Gastrocnemius medialis (tissue), 4 donors: ENCODE measurements around the gene ENTR1. TPM values are rescaled to one million over a fixed set of nuclear protein-coding genes. Genes with fewer than 3 reads are reported as not detected.

Experiments used
- ATAC-seq, 2 donors: fragments of 150-250 bp; one replicate each; pipeline ENCODE4 v1.9.1; 2016
- DNase-seq, 2 donors: peaks; one replicate each; pipeline ENCODE4 v3.0.0-alpha.2; 2019
- H3K27ac ChIP-seq, 4 donors: fragments of 200-600 bp; sonication (generic); 1 replicate in 1 of 4; 2 replicates in 3 of 4; pipeline ENCODE4 v1.5.1; 2016 to 2018; ENCODE audit warnings: mild to moderate bottlenecking in 2 of 4, moderate library complexity in 1 of 4
- H3K27me3 ChIP-seq, 3 donors: fragments of 200-600 bp; sonication (generic) in 2 of 3; 1 replicate in 1 of 3; 2 replicates in 2 of 3; pipeline versions ENCODE4 v1.5.1 to v1.6.0; 2016 to 2019; ENCODE audit warnings: mild to moderate bottlenecking in 1 of 3, moderate library complexity in 1 of 3
- H3K36me3 ChIP-seq, 2 donors: fragments of 200-600 bp; sonication (generic) in 1 of 2; one replicate each; pipeline ENCODE4 v1.5.1; 2017 to 2018
- H3K4me1 ChIP-seq, 2 donors: fragments of 200-600 bp; sonication (generic) in 1 of 2; one replicate each; pipeline ENCODE4 v1.5.1; 2016 to 2017; ENCODE audit warnings: mild to moderate bottlenecking in 2 of 2
- H3K4me3 ChIP-seq, 4 donors: fragments of 200-600 bp; sonication (generic) in 3 of 4; 1 replicate in 1 of 4; 2 replicates in 3 of 4; pipeline ENCODE4 v1.5.1; 2016 to 2019; ENCODE audit warnings: mild to moderate bottlenecking in 2 of 4
- H3K9me3 ChIP-seq, 3 donors: fragments of 200-600 bp; sonication (generic) in 2 of 3; 1 replicate in 1 of 3; 2 replicates in 2 of 3; pipeline ENCODE4 v1.5.1; 2016 to 2019
- CTCF ChIP-seq, 5 experiments: fragments of 450-650 bp in 3 of 5; fragments of 200-600 bp in 2 of 5; sonication (generic) in 2 of 5; IDR thresholded peaks in 4 of 5; conservative IDR thresholded peaks in 1 of 5; 1 replicate in 4 of 5; 2 replicates in 1 of 5; pipeline ENCODE4 v1.5.1; 2016 to 2019; ENCODE audit warnings: antibody characterized with exemption in 5 of 5, mild to moderate bottlenecking in 3 of 5, moderate library complexity in 3 of 5
- POLR2A ChIP-seq, 2 donors: fragments of 450-650 bp; IDR thresholded peaks; one replicate each; pipeline ENCODE4 v1.6.1; 2017; ENCODE audit warnings: antibody characterized with exemption in 2 of 2, mild to moderate bottlenecking in 2 of 2, moderate library complexity in 2 of 2
- in situ Hi-C, 4 donors: fragments of 200-750 bp; cut with MboI; loops; one replicate each; pipeline versions ENCODE4 v1.15.0 to v1.8.0; 2017; ENCODE audit warnings: low sequenced_read_pairs in 4 of 4
- intact Hi-C: fragments of 100-400 bp; cut with DNase I; formaldehyde crosslinking; loops from one replicate; pipeline ENCODE4 v1.15.1; 2023; ENCODE audit warnings: low total_unique reads
- total RNA-seq, 4 donors: library from RNA; depleted of rRNA; stranded (reverse); fragments of >200 nt; gene quantifications; one replicate each; pipeline versions ENCODE4 v1.1.0 to v1.2.3, GENCODE V29; 2016

ENTR1 gene
- total RNA-seq, 4 donors from 2014 or later, result 23.2 to 43.5 (median 36.5) TPM

GRCh38 chr9:136423432-136424146, 13.2 kb upstream of the ENTR1 start:
- intact Hi-C loops, result no loop called here
- Histone ChIP-seq H3K9me3 (no peaks in the 10 kb centered on the region), H3K27me3 (no peaks in the 10 kb centered on the region), H3K36me3 (peaks cover 0 to 77% of the 10 kb centered on the region in 2 donors), H3K4me3 (no peak overlapping the region), H3K4me1 (no peaks in the 10 kb centered on the region), H3K27ac (no peak overlapping the region)
- in situ Hi-C loops, result no loop called here
- ATAC-seq, result no peak
- no peak for DNase-seq
- TF ChIP-seq CTCF (IDR thresholded peaks at IDR 0.05 in 4 of 5, conservative IDR thresholded peaks at IDR 0.05 in 1 of 5) (no peak), POLR2A (IDR thresholded peaks at IDR 0.05) (no peak)

- ATAC-seq (no peak), DNase-seq (no peak)
- in situ Hi-C loops, result no loop called here
- no peaks in the 10 kb centered on the region for H3K9me3 ChIP-seq
- H3K4me3 ChIP-seq, result no peak overlapping the region
- TF ChIP-seq POLR2A (IDR thresholded peaks at IDR 0.05) (no peak), CTCF (IDR thresholded peaks at IDR 0.05 in 4 of 5, conservative IDR thresholded peaks at IDR 0.05 in 1 of 5) (no peak)
- no peaks in the 10 kb centered on the region for H3K27me3 ChIP-seq
- H3K36me3 ChIP-seq, result peaks cover 0 to 77% of the 10 kb centered on the region in 2 donors
- intact Hi-C loops, result no loop called here
- H3K4me1 ChIP-seq, result no peaks in the 10 kb centered on the region
- no peak overlapping the region for H3K27ac ChIP-seq
Observed at GRCh38 chr9:136422876-136423275, 12.5 kb upstream of the ENTR1 start.

GRCh38 chr9:136421791-136422190, 11.4 kb upstream of the ENTR1 start:
- TF ChIP-seq CTCF (IDR thresholded peaks at IDR 0.05 in 4 of 5, conservative IDR thresholded peaks at IDR 0.05 in 1 of 5), result no peak
- no peak for TF ChIP-seq POLR2A (IDR thresholded peaks at IDR 0.05)
- intact Hi-C loops (no loop called here), in situ Hi-C loops (no loop called here)
- no peaks in the 10 kb centered on the region for H3K27me3 ChIP-seq
- no peaks in the 10 kb centered on the region for H3K4me1 ChIP-seq
- H3K36me3 ChIP-seq, result peaks cover 0 to 86% of the 10 kb centered on the region in 2 donors
- H3K27ac ChIP-seq, result no peak overlapping the region
- DNase-seq (no peak), ATAC-seq (no peak)
- no peaks in the 10 kb centered on the region for H3K9me3 ChIP-seq
- H3K4me3 ChIP-seq, result no peak overlapping the region

GRCh38 chr9:136419092-136419420, 8.6 kb upstream of the ENTR1 start:
- Histone ChIP-seq H3K27ac (no peak overlapping the region), H3K9me3 (no peaks in the 10 kb centered on the region), H3K27me3 (no peaks in the 10 kb centered on the region), H3K36me3 (peaks cover 0 to 100% of the 10 kb centered on the region in 2 donors), H3K4me3 (no peak overlapping the region), H3K4me1 (no peaks in the 10 kb centered on the region)
- in situ Hi-C loops (no loop called here), intact Hi-C loops (no loop called here)
- TF ChIP-seq POLR2A (IDR thresholded peaks at IDR 0.05) (no peak), CTCF (IDR thresholded peaks at IDR 0.05 in 4 of 5, conservative IDR thresholded peaks at IDR 0.05 in 1 of 5) (no peak)
- no peak for DNase-seq
- no peak for ATAC-seq
